Activated T-helper 2 cell treated with anti-CD3 and anti-CD28 coated beads, Interferon-gamma antibody, Interleukin-2, Interleukin-4, amounts not matched to agents 10 μg/mL and 5 μg/mL and 100 μg/mL, durations not matched to agents 14 hours and 24 hours and 36 hours (primary cell): ENCODE data around the gene BZW1. TPM values are rescaled to one million over a fixed set of nuclear protein-coding genes. Genes with fewer than 3 reads are reported as not detected.

Source experiments
- DNase-seq: peaks from one replicate; pipeline ENCODE4 v3.0.0; 2021; ENCODE audit warnings: low spot score
- H3K27ac Mint-ChIP-seq: one replicate; pipeline ENCODE4 v1.8.0; 2021; ENCODE audit warnings: mixed read lengths
- H3K27me3 Mint-ChIP-seq: one replicate; pipeline ENCODE4 v1.8.0; 2021; ENCODE audit warnings: low read depth, mixed read lengths
- H3K36me3 Mint-ChIP-seq: one replicate; pipeline ENCODE4 v1.8.0; 2021; ENCODE audit warnings: low read depth, mixed read lengths
- H3K4me1 Mint-ChIP-seq: one replicate; pipeline ENCODE4 v1.8.0; 2021; ENCODE audit warnings: low read depth, mixed read lengths
- H3K4me3 Mint-ChIP-seq: one replicate; pipeline ENCODE4 v1.8.0; 2021; ENCODE audit warnings: low read depth, mild to moderate bottlenecking, moderate library complexity, mixed read lengths
- H3K9me3 Mint-ChIP-seq: one replicate; pipeline ENCODE4 v1.8.0; 2021; ENCODE audit warnings: mixed read lengths
- intact Hi-C: fragments of 100-400 bp; cut with micrococcal nuclease; formaldehyde crosslinking; loops from one replicate; pipeline ENCODE4 v1.15.1; 2023
- total RNA-seq: library from RNA; stranded (reverse); gene quantifications from 2 replicates; pipeline ENCODE4 v1.2.3, GENCODE V29; 2022

The BZW1 gene
- total RNA-seq, 1 donor from 2014 or later = 571 TPM

DNA sequence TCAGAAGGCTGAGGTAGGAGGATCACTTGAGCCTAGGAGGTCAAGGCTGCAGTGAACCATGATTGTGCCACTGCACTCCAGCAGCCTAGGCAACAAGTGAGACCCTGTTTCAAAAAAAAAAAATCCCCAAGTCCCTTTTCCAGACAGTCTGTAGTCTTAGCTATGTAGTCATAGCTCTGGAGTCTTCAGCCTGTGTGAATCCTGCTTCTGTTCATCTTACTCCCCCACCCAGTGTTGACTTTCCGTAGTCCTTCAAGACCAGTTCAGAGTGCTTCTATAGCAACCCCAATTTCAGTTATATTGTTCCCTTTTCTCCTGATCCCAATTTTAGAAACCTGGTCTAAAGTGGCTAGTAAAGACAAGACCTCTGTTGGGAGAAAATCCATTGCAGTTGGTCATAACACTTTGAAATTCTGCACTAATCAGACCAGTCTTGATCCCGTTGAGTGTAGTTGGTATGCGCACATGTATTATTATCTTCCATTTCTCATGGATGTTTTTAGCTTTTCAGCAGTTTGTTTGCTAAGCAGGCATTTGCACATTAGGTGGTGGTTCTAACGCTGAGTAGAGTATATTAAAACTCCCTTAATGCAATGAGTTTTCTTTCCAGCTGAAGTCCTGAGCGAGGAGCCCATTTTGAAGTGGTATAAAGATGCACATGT is 9.0 kb downstream of the BZW1 start:
- no peak overlapping the region for H3K4me3 Mint-ChIP-seq
- no peaks in the 10 kb centered on the region for H3K27me3 Mint-ChIP-seq
- no peak for DNase-seq
- intact Hi-C loops = no loop called here
- peak overlapping the region; percentile 35 for H3K27ac Mint-ChIP-seq
- no peaks in the 10 kb centered on the region for H3K9me3 Mint-ChIP-seq
- peaks cover 17% of the 10 kb centered on the region for H3K4me1 Mint-ChIP-seq
- peaks cover 66% of the 10 kb centered on the region for H3K36me3 Mint-ChIP-seq

DNA sequence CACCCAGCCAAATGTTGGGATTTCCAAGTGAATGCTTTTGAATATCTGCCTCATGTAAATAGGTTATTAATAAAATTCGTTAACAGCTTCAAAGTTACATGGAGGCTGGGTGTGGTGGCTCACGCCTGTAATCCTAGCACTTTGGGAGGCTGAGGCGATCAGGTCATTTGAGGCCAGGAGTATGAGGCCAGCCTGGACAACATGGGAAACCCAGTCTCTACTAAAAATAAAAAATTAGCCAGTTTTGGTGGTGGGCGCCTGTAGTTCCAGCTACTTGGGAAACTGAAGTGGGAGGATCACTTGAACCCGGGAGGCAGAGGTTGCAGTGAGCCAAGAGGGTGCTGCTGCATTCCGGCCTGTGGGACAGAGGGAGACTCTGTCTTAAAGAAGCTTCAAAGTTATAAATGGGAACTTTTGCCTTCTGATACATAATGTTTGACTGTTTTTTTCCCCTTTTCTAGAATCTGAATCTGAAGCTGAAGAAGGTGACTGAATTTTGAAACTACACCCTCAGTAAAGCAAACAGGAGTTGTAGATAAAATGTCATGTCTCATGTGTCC is 10.1 kb downstream of the BZW1 start:
- H3K36me3 Mint-ChIP-seq = peaks cover 60% of the 10 kb centered on the region
- no peak for DNase-seq

DNA sequence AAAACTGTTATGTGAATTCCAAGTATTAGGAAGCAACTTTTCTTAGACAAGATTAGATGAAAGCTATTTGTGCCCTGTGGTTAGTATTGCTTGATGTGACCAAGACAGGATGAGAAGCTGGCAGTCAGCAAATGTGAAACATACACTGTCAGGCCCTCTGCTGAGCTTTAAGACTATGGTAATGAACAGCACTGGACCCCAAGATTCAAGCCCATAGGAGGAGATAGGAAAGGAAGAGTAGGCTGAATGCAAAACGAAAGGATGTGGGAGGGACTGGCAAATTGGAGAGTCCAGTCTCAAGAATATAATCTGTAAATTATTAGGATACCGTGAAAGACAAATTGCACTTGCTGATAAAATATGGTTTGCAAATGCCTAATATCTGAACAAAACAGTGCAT is 16.4 kb downstream of the BZW1 start:
- intact Hi-C loops = no loop called here
- no peak overlapping the region for H3K27ac Mint-ChIP-seq
- peaks cover 4% of the 10 kb centered on the region for H3K4me1 Mint-ChIP-seq
- no peak overlapping the region for H3K4me3 Mint-ChIP-seq
- peaks cover 23% of the 10 kb centered on the region for H3K36me3 Mint-ChIP-seq
- peaks cover 2% of the 10 kb centered on the region for H3K27me3 Mint-ChIP-seq
- DNase-seq = no peak
- no peaks in the 10 kb centered on the region for H3K9me3 Mint-ChIP-seq

More for the DNA sequence above, 10.1 kb downstream of the BZW1 start:
- no peaks in the 10 kb centered on the region for H3K27me3 Mint-ChIP-seq
- no peak overlapping the region for H3K4me3 Mint-ChIP-seq
- no peaks in the 10 kb centered on the region for H3K9me3 Mint-ChIP-seq
- no peak overlapping the region for H3K27ac Mint-ChIP-seq
- intact Hi-C loops = no loop called here
- H3K4me1 Mint-ChIP-seq = peaks cover 13% of the 10 kb centered on the region

DNA sequence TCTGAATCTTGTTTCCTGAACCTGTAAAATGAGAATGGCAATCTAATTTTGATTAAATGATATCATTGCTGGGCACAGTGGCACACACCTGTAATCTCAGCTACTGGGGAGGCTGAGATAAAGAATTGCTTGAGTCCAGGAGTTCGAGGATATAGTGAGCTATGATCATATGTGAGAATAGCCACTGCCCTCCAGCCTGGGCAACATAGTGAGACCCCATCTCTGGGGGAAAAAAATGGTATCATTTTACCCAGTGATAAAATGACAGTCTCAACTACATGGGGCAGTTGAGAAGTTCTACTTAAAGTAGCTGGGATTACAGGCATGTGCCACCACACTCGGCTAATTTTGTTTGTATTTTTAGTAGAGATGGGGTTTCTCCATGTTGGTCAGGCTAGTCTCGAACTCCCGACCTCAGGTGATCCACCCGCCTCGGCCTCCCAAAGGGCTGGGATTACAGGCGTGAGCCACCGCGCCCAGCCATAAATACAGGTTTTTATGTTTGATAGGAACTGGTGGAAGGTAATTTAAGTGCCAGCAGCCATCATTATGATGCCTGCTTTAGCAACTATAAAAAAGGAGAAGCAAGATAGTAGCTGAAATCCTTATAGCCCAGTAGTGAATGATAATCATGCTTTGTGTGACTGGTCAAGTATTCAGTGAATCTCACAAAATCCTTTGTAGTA is 17.0 kb downstream of the BZW1 start:
- H3K27me3 Mint-ChIP-seq = peaks cover 2% of the 10 kb centered on the region
- H3K9me3 Mint-ChIP-seq = no peaks in the 10 kb centered on the region
- peaks cover 4% of the 10 kb centered on the region for H3K4me1 Mint-ChIP-seq
- intact Hi-C loops = no loop called here
- DNase-seq = no peak
- H3K36me3 Mint-ChIP-seq = peaks cover 23% of the 10 kb centered on the region
- H3K4me3 Mint-ChIP-seq = no peak overlapping the region
- no peak overlapping the region for H3K27ac Mint-ChIP-seq

DNA sequence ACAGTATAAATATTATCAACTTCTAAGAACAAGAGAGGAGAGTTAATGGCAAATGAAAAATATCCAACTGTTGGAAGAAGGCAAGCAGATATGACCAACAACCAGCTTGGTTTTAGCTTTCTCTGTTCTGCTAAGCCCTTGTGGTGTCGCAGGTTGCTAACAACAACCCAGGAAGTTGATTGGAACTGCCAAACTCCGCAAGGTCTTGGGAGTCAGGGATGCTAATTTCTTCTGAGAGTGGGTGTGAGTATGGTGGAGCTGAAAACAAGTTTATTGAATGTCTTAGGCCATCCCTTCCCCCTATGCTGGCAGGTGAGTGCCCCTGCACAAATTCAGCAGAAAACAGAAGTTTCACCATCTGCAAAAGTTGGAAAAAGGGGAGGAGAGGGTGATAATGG is 17.5 kb downstream of the BZW1 start:
- H3K36me3 Mint-ChIP-seq = peaks cover 23% of the 10 kb centered on the region

DNA sequence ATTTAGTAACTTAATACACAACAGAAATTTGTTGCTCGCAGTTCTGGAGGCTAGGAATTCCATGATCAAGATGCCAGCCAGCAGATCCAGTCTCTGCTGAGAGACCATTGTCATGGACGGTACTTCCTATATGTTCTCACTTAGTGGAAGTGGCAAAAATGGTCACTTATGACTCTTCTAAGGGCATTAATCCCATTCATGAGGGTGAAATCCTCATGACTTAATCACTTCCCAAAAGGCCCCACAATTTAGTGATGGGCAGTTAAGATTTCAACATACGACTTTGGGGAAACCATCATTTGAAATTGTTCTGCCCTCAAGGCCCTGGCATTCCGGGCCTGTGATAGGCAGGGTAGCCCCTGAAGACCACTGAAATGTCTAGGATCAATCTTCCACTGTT is 23.0 kb downstream of the BZW1 start:
- Mint-ChIP-seq H3K4me1 (no peaks in the 10 kb centered on the region), H3K27me3 (peaks cover 2% of the 10 kb centered on the region), H3K9me3 (peaks cover 12% of the 10 kb centered on the region), H3K27ac (no peak overlapping the region), H3K36me3 (peaks cover 3% of the 10 kb centered on the region), H3K4me3 (no peak overlapping the region)
- DNase-seq = no peak
- intact Hi-C loops = no loop called here

More for the DNA sequence above, 17.5 kb downstream of the BZW1 start:
- H3K27ac Mint-ChIP-seq = no peak overlapping the region
- intact Hi-C loops = no loop called here
- H3K4me3 Mint-ChIP-seq = no peak overlapping the region
- H3K27me3 Mint-ChIP-seq = peaks cover 2% of the 10 kb centered on the region
- no peaks in the 10 kb centered on the region for H3K9me3 Mint-ChIP-seq
- no peak for DNase-seq
- peaks cover 4% of the 10 kb centered on the region for H3K4me1 Mint-ChIP-seq

DNA sequence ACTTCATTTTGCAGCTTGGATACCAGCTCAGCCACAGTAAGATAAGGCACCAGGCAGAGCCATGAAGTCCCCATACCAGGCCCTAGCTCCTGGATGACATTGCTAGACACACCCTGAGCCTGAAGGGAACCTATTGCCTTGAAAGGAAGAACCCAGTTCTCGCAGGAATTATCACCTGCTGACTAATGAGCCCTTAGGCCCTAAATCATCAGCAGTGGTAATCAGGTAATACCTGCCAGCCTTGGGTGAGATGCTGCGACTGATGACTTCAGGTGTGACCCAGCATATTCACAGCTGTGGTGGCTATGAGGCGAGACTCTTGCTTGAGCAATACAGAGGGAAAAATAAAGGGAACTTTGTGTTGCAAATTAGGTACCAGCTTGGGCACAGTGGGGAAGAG is 27.8 kb downstream of the BZW1 start:
- peaks cover 3% of the 10 kb centered on the region for H3K36me3 Mint-ChIP-seq
- DNase-seq = no peak
- H3K27me3 Mint-ChIP-seq = no peaks in the 10 kb centered on the region
- no peak overlapping the region for H3K4me3 Mint-ChIP-seq
- H3K9me3 Mint-ChIP-seq = peaks cover 12% of the 10 kb centered on the region
- H3K4me1 Mint-ChIP-seq = no peaks in the 10 kb centered on the region
- intact Hi-C loops = no loop called here
- H3K27ac Mint-ChIP-seq = no peak overlapping the region

DNA sequence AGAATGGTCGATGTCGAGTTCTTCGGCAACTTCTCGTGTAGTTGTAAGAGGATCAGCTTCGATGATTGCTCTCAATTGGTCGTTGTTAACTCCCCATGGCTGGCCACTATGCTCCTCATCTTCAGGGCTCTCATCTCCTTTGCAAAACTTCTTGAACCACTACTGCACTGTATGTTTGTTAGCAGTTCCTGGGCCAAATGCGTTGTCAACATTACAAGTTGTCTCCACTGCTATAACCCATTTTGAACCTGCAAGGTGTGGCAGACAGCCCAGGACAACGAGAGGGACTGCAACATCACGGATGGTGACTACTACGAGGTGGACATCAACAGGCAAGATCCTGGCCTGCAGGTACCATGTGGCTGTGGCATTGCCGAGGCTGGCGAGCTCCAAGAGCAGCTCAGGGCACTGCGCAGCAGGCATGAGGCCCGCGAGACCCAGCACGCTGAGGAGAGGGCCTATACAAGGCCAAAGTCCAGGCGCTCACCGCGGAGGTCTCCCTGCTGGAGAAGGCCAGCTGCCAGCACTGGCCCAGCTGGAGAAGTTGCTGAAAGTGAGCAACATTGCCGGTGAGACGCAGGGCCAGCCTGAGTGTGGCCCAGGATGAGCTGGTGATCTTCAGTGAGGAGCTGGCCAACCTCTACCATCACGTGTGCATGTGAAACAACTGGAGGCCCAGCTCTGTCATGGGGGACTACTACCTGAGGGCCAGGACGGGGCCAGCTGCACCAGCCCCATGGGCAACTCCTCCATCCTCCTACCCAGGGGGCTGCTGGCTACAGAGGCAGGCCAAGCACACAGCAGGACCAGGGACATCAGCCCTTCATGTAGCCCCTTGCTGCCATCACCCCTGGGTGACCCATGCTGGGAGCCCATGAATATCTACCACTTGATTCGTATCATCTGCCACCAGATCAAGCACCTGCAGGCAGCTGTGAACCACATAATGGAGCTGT is 32.6 kb downstream of the BZW1 start:
- DNase-seq = no peak
- intact Hi-C loops = no loop called here
- no peak overlapping the region for H3K4me3 Mint-ChIP-seq
- no peaks in the 10 kb centered on the region for H3K36me3 Mint-ChIP-seq
- H3K4me1 Mint-ChIP-seq = peaks cover 4% of the 10 kb centered on the region
- no peaks in the 10 kb centered on the region for H3K9me3 Mint-ChIP-seq
- H3K27ac Mint-ChIP-seq = no peak overlapping the region
- no peaks in the 10 kb centered on the region for H3K27me3 Mint-ChIP-seq

DNA sequence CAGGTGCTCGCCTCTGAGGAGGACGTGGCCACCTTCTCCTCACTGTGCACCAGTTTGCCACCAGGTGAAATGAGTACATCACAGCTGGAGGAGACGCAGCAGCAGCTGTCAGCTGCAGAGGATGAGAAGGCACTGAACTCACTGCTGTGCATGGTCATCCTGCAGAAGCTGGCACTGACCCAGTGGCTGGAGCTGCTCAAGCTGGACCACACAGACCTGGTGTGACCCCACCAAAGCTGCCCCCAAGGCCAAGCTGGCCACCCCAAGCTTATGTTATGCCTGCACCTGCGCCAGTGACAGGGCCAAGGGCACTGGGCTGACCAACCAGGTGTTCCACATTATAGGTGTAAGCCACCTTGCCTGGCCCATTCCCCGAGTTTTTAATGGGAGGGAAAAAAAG is 33.5 kb downstream of the BZW1 start:
- no peaks in the 10 kb centered on the region for H3K27me3 Mint-ChIP-seq
- intact Hi-C loops = no loop called here
- no peak for DNase-seq
- H3K9me3 Mint-ChIP-seq = no peaks in the 10 kb centered on the region
- H3K4me1 Mint-ChIP-seq = peaks cover 4% of the 10 kb centered on the region
- peaks cover under 1% of the 10 kb centered on the region for H3K36me3 Mint-ChIP-seq
- no peak overlapping the region for H3K27ac Mint-ChIP-seq
- no peak overlapping the region for H3K4me3 Mint-ChIP-seq

DNA sequence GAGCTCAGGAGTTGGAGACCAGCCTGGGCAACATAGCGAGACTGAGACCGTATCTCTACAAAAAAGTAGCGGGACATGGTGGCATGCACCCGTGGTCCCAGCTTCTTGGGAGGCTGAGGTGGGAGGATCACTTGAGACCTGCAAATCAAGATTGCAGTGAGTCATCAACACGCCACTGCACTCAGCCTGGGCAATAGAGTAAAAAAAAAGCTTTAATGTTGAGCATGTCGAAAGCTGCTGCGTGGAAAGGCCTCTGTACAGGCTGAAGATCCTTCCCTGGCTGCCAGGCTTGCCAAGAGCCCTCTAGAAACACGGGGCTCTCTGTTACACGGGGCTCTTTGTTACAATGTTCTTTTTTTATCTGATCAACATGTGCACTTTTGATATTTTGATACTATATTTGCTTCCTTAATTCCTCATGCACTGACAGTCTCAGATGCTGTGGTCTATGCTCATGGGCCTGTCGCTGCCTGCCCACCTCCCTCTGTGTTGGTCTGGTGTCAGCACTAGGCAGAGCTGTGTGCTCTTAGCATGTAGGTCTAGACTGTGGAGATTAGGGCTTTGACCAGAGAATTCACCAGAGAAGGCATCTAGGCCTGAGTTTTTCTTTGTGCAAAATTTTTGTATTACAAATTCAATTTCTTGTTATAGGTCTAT is 34.1 kb downstream of the BZW1 start:
- intact Hi-C loops = no loop called here
- Mint-ChIP-seq H3K27ac (no peak overlapping the region), H3K4me1 (peaks cover 4% of the 10 kb centered on the region), H3K9me3 (no peaks in the 10 kb centered on the region), H3K36me3 (peaks cover 7% of the 10 kb centered on the region), H3K4me3 (no peak overlapping the region), H3K27me3 (no peaks in the 10 kb centered on the region)
- DNase-seq = no peak

DNA sequence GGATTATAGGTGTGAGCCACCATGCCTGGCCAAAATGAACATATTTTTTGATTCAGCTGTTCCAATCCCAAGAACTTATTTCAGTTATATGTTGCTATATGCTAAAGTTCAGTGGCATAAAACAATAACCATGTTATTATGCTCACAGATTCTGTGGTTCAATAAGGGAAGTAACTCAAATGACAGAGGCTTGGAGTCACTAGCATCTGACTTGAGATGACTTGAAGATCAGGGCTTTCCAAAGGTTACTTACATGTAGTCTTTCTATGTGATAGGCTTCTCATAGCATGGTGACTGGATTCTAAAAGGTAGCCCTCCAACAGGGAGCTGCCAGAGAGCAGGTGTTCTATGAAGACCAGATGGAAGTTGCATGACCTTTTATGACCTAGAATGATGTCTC is 35.6 kb downstream of the BZW1 start:
- no peaks in the 10 kb centered on the region for H3K9me3 Mint-ChIP-seq
- no peak for DNase-seq
- no peak overlapping the region for H3K4me3 Mint-ChIP-seq
- no peak overlapping the region for H3K27ac Mint-ChIP-seq
- H3K36me3 Mint-ChIP-seq = peaks cover 22% of the 10 kb centered on the region
- no peaks in the 10 kb centered on the region for H3K27me3 Mint-ChIP-seq
- intact Hi-C loops = no loop called here
- H3K4me1 Mint-ChIP-seq = peaks cover 4% of the 10 kb centered on the region

DNA sequence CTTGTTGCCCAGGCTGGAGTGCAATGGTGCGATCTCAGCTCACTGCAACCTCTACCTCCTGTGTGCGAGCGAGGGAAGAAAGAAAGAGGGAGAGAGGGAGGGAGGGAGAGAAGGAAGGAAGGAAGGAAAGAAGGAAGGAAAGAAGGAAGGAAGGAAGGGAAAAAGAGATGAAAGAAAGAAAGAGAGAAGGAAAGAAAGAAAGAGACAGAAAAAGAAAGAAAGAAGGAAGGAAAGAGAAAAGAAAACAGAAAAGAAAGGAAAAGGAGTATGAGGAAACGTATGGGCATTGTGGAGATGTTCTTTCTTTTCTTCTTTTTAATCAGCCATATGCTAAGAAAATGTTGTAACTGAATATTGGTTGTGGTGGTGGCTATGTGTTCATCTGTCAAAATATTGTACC is 36.2 kb downstream of the BZW1 start:
- DNase-seq = no peak
- Mint-ChIP-seq H3K27ac (no peak overlapping the region), H3K27me3 (no peaks in the 10 kb centered on the region), H3K9me3 (no peaks in the 10 kb centered on the region), H3K4me3 (no peak overlapping the region), H3K4me1 (peaks cover 4% of the 10 kb centered on the region), H3K36me3 (peaks cover 28% of the 10 kb centered on the region)
- intact Hi-C loops = no loop called here
